Mesenchymal stem cell (in vitro differentiated cells and primary cell): ENCODE measurements around the gene TUSC2.

Experiments used
- DNase-seq: peaks from one replicate; pipeline ENCODE4 v3.0.0-alpha.2; 2013
- H2AFZ ChIP-seq: one replicate; pipeline ENCODE4 v1.6.1; 2013; ENCODE audit warnings: low read depth, mild to moderate bottlenecking, control low read depth, inconsistent platforms, low read length, moderate library complexity
- H2AK5ac ChIP-seq: 2 replicates; pipeline ENCODE4 v1.6.1; 2013; ENCODE audit warnings: low read length, moderate library complexity, mild to moderate bottlenecking, inconsistent platforms; ENCODE audit not compliant: severe bottlenecking
- H2BK120ac ChIP-seq: one replicate; pipeline ENCODE4 v1.6.1; 2013; ENCODE audit warnings: low read depth, mild to moderate bottlenecking, inconsistent platforms, low read length, moderate library complexity
- H2BK12ac ChIP-seq, 2 experiments: one replicate each; pipeline ENCODE4 v1.6.1; 2013; ENCODE audit warnings: inconsistent platforms in 2 of 2, low read length in 2 of 2, mild to moderate bottlenecking in 2 of 2, moderate library complexity in 2 of 2, control low read depth in 1 of 2
- H2BK15ac ChIP-seq: one replicate; pipeline ENCODE4 v1.6.1; 2013; ENCODE audit warnings: mild to moderate bottlenecking, low read depth, inconsistent platforms; ENCODE audit not compliant: poor library complexity, severe bottlenecking
- H2BK5ac ChIP-seq: 2 replicates; pipeline ENCODE4 v1.6.1; 2013; ENCODE audit warnings: low read depth, mild to moderate bottlenecking, low read length, control low read depth, inconsistent platforms; ENCODE audit not compliant: poor library complexity, severe bottlenecking
- H3K14ac ChIP-seq, 2 experiments: one replicate each; pipeline ENCODE4 v1.6.1; 2013; ENCODE audit warnings: inconsistent platforms in 2 of 2, low read length in 2 of 2, control low read depth in 1 of 2, mild to moderate bottlenecking in 1 of 2, moderate library complexity in 1 of 2
- H3K18ac ChIP-seq, 2 experiments: one replicate each; pipeline ENCODE4 v1.6.1; 2013; ENCODE audit warnings: inconsistent platforms in 2 of 2, low read length in 2 of 2, control low read depth in 1 of 2, low read depth in 1 of 2, mild to moderate bottlenecking in 1 of 2
- H3K23ac ChIP-seq, 2 experiments: one replicate each; pipeline ENCODE4 v1.6.1; 2013; ENCODE audit warnings: inconsistent platforms in 2 of 2, low read length in 2 of 2, mild to moderate bottlenecking in 2 of 2, moderate library complexity in 2 of 2, control low read depth in 1 of 2
- H3K27ac ChIP-seq: 2 replicates; pipeline ENCODE4 v1.5.1; 2013; ENCODE audit warnings: mild to moderate bottlenecking, moderate library complexity, low read length, control low read depth, inconsistent platforms; ENCODE audit not compliant: poor library complexity, severe bottlenecking
- H3K27me3 ChIP-seq, 2 experiments: 2 replicates each; pipeline versions ENCODE4 v1.6.1 to v1.7.0; 2013; ENCODE audit warnings: low read length in 2 of 2, mild to moderate bottlenecking in 2 of 2, moderate library complexity in 2 of 2, control low read depth in 1 of 2, inconsistent platforms in 1 of 2; ENCODE audit not compliant: control insufficient read depth in 1 of 2, insufficient read depth in 1 of 2
- H3K36me3 ChIP-seq, 2 experiments: 2 replicates each; pipeline versions ENCODE4 v1.6.1 to v1.7.0; 2013; ENCODE audit warnings: low read length in 2 of 2, control low read depth in 1 of 2, inconsistent platforms in 1 of 2, low read depth in 1 of 2, mild to moderate bottlenecking in 1 of 2; ENCODE audit not compliant: insufficient read depth in 2 of 2, control insufficient read depth in 1 of 2
- H3K4ac ChIP-seq, 2 experiments: one replicate each; pipeline ENCODE4 v1.6.1; 2013; ENCODE audit warnings: inconsistent platforms in 2 of 2, low read length in 2 of 2, mild to moderate bottlenecking in 2 of 2, moderate library complexity in 2 of 2, control low read depth in 1 of 2, low read depth in 1 of 2
- H3K4me1 ChIP-seq: 2 replicates; pipeline ENCODE4 v1.6.1; 2013; ENCODE audit warnings: low read depth, low read length, control low read depth; ENCODE audit not compliant: control insufficient read depth, insufficient read depth
- H3K4me2 ChIP-seq: 2 replicates; pipeline ENCODE4 v1.6.1; 2013; ENCODE audit warnings: low read length, mild to moderate bottlenecking, inconsistent platforms; ENCODE audit not compliant: poor library complexity, severe bottlenecking
- H3K4me3 ChIP-seq, 2 experiments: 2 replicates each; pipeline versions ENCODE4 v1.5.1 to v1.7.0; 2013; ENCODE audit warnings: low read length in 2 of 2, mild to moderate bottlenecking in 2 of 2, control low read depth in 1 of 2, low read depth in 1 of 2; ENCODE audit not compliant: insufficient read depth in 1 of 2
- H3K79me1 ChIP-seq: replicated peaks from 2 replicates; pipeline ENCODE4 v1.6.1; 2013; ENCODE audit warnings: mild to moderate bottlenecking, control low read depth, low read length, inconsistent platforms; ENCODE audit not compliant: poor library complexity, severe bottlenecking
- H3K9ac ChIP-seq: 2 replicates; pipeline ENCODE4 v1.7.0; 2013; ENCODE audit warnings: mild to moderate bottlenecking, low read length, moderate library complexity
- H3K9me3 ChIP-seq: 2 replicates; pipeline ENCODE4 v1.7.0; 2013; ENCODE audit warnings: mild to moderate bottlenecking, low read length; ENCODE audit not compliant: control insufficient read depth
- H4K8ac ChIP-seq: one replicate; pipeline ENCODE4 v1.6.1; 2013; ENCODE audit warnings: inconsistent platforms, mild to moderate bottlenecking, low read length, moderate library complexity
- H4K91ac ChIP-seq: one replicate; pipeline ENCODE4 v1.6.1; 2013; ENCODE audit warnings: mild to moderate bottlenecking, low read length, inconsistent platforms
- WGBS: methylation state at CpG from one replicate; pipeline ENCODE4 v1.1.7; 2013; ENCODE audit warnings: mixed read lengths; 5-methylcytosine and 5-hydroxymethylcytosine counted together

TUSC2 gene

GRCh38 chr3:50326182-50326541 is 1.9 kb downstream of the TUSC2 start:
- Histone ChIP-seq H3K4me3 (no peak overlapping the region), H4K91ac (no peak overlapping the region), H2BK15ac (no peak overlapping the region), H2AFZ (no peak overlapping the region), H3K27ac (no peak overlapping the region), H3K18ac (no peak overlapping the region), H2AK5ac (no peak overlapping the region), H3K27me3 (no peaks in the 10 kb centered on the region), H3K9ac (peak overlapping the region; percentile 18), H4K8ac (no peak overlapping the region), H3K4me2 (no peak overlapping the region), H3K4ac (no peak overlapping the region), H3K36me3 (peaks cover 38 to 49% of the 10 kb centered on the region in 2 experiments), H2BK5ac (no peak overlapping the region), H2BK12ac (no peak overlapping the region), H3K79me1 (peaks cover 26% of the 10 kb centered on the region), H3K23ac (no peak overlapping the region), H2BK120ac (no peak overlapping the region), H3K9me3 (no peaks in the 10 kb centered on the region), H3K4me1 (peaks cover 25% of the 10 kb centered on the region), H3K14ac (no peak overlapping the region)
- no peak for DNase-seq
- 100% methylated on average over 7 of the region's 8 CpGs for WGBS

GRCh38 chr3:50325497-50326181 is 2.4 kb downstream of the TUSC2 start:
- no peak overlapping the region for H3K4me3 ChIP-seq
- no peak overlapping the region for H2BK15ac ChIP-seq
- peaks cover 22% of the 10 kb centered on the region for H3K79me1 ChIP-seq
- H2BK12ac ChIP-seq = no peak overlapping the region
- DNase-seq = no peak
- H3K27ac ChIP-seq = no peak overlapping the region
- H3K18ac ChIP-seq = no peak overlapping the region
- H3K9me3 ChIP-seq = no peaks in the 10 kb centered on the region
- H3K4me1 ChIP-seq = peaks cover 25% of the 10 kb centered on the region
- H2BK5ac ChIP-seq = no peak overlapping the region
- no peak overlapping the region for H2AFZ ChIP-seq
- H4K91ac ChIP-seq = no peak overlapping the region
- 94% methylated on average over 10 of the region's 11 CpGs for WGBS
- no peak overlapping the region for H2AK5ac ChIP-seq
- peak overlapping the region; percentile 18 for H3K9ac ChIP-seq
- H3K14ac ChIP-seq = no peak overlapping the region
- H4K8ac ChIP-seq = no peak overlapping the region
- H3K4me2 ChIP-seq = no peak overlapping the region
- H3K27me3 ChIP-seq = no peaks in the 10 kb centered on the region
- H2BK120ac ChIP-seq = no peak overlapping the region
- no peak overlapping the region for H3K4ac ChIP-seq
- peaks cover 32 to 44% of the 10 kb centered on the region in 2 experiments for H3K36me3 ChIP-seq
- no peak overlapping the region for H3K23ac ChIP-seq

GRCh38 chr3:50325113-50325480 is 2.9 kb downstream of the TUSC2 start:
- no peak overlapping the region for H2AK5ac ChIP-seq
- H2BK12ac ChIP-seq = no peak overlapping the region
- no peak overlapping the region for H3K14ac ChIP-seq
- no peak overlapping the region for H4K91ac ChIP-seq
- H3K4me1 ChIP-seq = peaks cover 29% of the 10 kb centered on the region
- no peak overlapping the region for H3K23ac ChIP-seq
- H3K9me3 ChIP-seq = no peaks in the 10 kb centered on the region
- peaks cover 17% of the 10 kb centered on the region for H3K79me1 ChIP-seq
- no peak for DNase-seq
- no peak overlapping the region for H3K27ac ChIP-seq
- no peak overlapping the region for H2BK120ac ChIP-seq
- no peak overlapping the region for H4K8ac ChIP-seq
- no peak overlapping the region for H2BK15ac ChIP-seq
- no peak overlapping the region for H3K4me3 ChIP-seq
- H3K18ac ChIP-seq = no peak overlapping the region
- no peak overlapping the region for H3K9ac ChIP-seq
- no peaks in the 10 kb centered on the region for H3K27me3 ChIP-seq
- H2AFZ ChIP-seq = no peak overlapping the region
- H3K4ac ChIP-seq = no peak overlapping the region
- H3K36me3 ChIP-seq = peaks cover 27 to 41% of the 10 kb centered on the region in 2 experiments
- H3K4me2 ChIP-seq = no peak overlapping the region
- no CpG with 5 or more reads among the region's 2 CpGs for WGBS
- H2BK5ac ChIP-seq = no peak overlapping the region

GRCh38 chr3:50324351-50325112 is 3.5 kb downstream of the TUSC2 start:
- Histone ChIP-seq H4K8ac (no peak overlapping the region), H3K23ac (no peak overlapping the region), H3K4me3 (no peak overlapping the region), H2BK12ac (no peak overlapping the region), H3K9me3 (no peaks in the 10 kb centered on the region), H3K36me3 (peaks cover 27 to 41% of the 10 kb centered on the region in 2 experiments), H3K4ac (no peak overlapping the region), H2AFZ (no peak overlapping the region), H2BK15ac (peak overlapping the region; percentile 17), H2BK120ac (no peak overlapping the region), H3K79me1 (peaks cover 20% of the 10 kb centered on the region), H3K27ac (no peak overlapping the region), H3K4me2 (no peak overlapping the region), H4K91ac (peak overlapping the region; percentile 23), H2AK5ac (peak overlapping the region; percentile 47), H3K27me3 (no peaks in the 10 kb centered on the region), H3K4me1 (peaks cover 35% of the 10 kb centered on the region), H3K18ac (no peak overlapping the region), H2BK5ac (no peak overlapping the region), H3K14ac (no peak overlapping the region), H3K9ac (no peak overlapping the region)
- DNase-seq = peak; percentile 80
- WGBS = 77% methylated on average over 3 of the region's 4 CpGs
